Astrocyte of the cerebellum (primary cell): ENCODE results near the gene ZNF205.

Experiments used
- DNase-seq: peaks from one replicate; pipeline ENCODE4 v3.0.0-alpha.2; 2011; ENCODE audit warnings: low read depth
- H3K4me3 ChIP-seq: 2 replicates; pipeline ENCODE4 v1.5.1; 2011; ENCODE audit warnings: mild to moderate bottlenecking, low read depth, low read length, moderate library complexity
- in situ Hi-C: cut with HindIII; loops from 2 replicates; pipeline ENCODE4 v1.10.0; 2017; ENCODE audit warnings: low sequenced_read_pairs
- TF ChIP-seq, protein P1 (sequence below): IDR thresholded peaks from 2 replicates; pipeline ENCODE4 v1.5.1; 2012; ENCODE audit warnings: low read length, low read depth, moderate library complexity, mild to moderate bottlenecking; ENCODE audit errors: missing control alignments

Gene ZNF205

GRCh38 chr16:3101841-3102470, 10.4 kb upstream of the ZNF205 start:
- no peak for DNase-seq
- in situ Hi-C loops = no loop called here
- no peak overlapping the region for H3K4me3 ChIP-seq
- TF ChIP-seq, protein P1, sequence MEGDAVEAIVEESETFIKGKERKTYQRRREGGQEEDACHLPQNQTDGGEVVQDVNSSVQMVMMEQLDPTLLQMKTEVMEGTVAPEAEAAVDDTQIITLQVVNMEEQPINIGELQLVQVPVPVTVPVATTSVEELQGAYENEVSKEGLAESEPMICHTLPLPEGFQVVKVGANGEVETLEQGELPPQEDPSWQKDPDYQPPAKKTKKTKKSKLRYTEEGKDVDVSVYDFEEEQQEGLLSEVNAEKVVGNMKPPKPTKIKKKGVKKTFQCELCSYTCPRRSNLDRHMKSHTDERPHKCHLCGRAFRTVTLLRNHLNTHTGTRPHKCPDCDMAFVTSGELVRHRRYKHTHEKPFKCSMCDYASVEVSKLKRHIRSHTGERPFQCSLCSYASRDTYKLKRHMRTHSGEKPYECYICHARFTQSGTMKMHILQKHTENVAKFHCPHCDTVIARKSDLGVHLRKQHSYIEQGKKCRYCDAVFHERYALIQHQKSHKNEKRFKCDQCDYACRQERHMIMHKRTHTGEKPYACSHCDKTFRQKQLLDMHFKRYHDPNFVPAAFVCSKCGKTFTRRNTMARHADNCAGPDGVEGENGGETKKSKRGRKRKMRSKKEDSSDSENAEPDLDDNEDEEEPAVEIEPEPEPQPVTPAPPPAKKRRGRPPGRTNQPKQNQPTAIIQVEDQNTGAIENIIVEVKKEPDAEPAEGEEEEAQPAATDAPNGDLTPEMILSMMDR = no peak

GRCh38 chr16:3106205-3106928, 6.0 kb upstream of the ZNF205 start:
- in situ Hi-C loops = no loop called here
- peak; percentile 72 for DNase-seq
- TF ChIP-seq, protein P1 = no peak
- H3K4me3 ChIP-seq = peak overlapping the region; percentile 62

DNA sequence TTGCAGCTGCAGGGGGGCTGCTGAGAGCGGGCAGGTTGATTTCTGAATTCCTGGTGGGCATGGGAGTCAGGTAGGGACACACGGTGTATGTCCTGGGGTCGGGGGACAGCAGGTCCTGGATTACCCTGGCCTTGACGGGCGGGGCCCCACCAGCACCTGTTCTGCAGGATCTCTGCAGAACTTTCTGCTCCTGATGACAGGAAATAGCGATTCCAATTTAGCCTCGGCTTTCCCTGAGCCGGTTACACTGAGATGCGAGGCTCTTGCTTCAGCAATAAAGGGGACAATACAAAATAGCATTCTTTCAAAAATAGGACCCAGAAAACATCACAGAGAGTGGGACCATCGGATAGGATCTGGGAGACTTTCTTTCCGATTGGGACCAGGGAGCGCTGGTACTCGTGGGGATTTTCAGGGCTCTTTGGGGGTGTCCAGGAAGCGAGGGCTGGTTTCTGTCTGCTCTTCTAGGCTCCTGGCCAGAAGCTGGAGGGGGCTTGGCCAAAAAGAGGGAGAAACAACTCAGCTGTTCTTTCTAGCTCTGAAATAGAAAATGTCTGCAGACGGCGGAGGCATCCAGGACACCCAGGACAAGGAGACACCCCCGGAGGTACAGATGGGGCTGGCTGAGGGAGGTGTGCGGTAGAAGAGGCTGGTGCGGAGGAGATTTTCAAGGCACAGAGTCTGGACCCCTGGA, 642 bp downstream of the ZNF205 start:
- peak overlapping the region; percentile 79 for H3K4me3 ChIP-seq
- in situ Hi-C loops = no loop called here
- TF ChIP-seq, protein P1 = no peak
- DNase-seq = no peak

GRCh38 chr16:3113765-3114479, 1.5 kb downstream of the ZNF205 start:
- in situ Hi-C loops = no loop called here
- H3K4me3 ChIP-seq = peak overlapping the region; percentile 79

GRCh38 chr16:3115003-3115402, 2.6 kb downstream of the ZNF205 start:
- TF ChIP-seq, protein P1 = no peak
- DNase-seq = no peak
- in situ Hi-C loops = no loop called here

More at GRCh38 chr16:3113765-3114479, 1.5 kb downstream of the ZNF205 start:
- TF ChIP-seq, protein P1 = no peak
- DNase-seq = no peak

DNA sequence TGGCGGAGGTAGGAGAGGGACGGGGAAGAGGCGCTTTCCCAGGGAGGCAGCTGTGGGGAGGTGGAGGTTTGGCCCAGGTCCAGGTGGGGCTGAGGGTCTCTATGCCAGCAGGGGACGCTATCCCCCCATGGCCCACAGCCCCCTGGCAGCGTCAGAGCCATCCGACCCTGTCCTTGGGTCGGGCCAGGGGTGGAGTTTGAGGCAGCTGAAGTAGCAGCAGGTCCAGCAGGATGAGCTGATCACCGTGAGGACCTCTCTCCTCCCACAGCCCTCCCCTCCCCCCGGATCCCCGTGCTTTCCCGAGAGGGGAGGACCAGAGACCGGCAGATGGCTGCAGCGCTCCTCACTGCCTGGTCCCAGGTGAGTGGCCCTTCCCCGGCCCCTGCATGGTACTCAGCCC, 3.2 kb downstream of the ZNF205 start:
- DNase-seq = no peak
- TF ChIP-seq, protein P1 = no peak
- in situ Hi-C loops = no loop called here
- H3K4me3 ChIP-seq = no peak overlapping the region

More at GRCh38 chr16:3115003-3115402, 2.6 kb downstream of the ZNF205 start:
- H3K4me3 ChIP-seq = no peak overlapping the region
